Spinal cord (tissue), 10 donors: ENCODE data around the gene PKP3. TPM values are rescaled to one million over a fixed set of nuclear protein-coding genes. Genes with fewer than 3 reads are reported as not detected.

Source experiments
- DNase-seq, 6 donors: peaks; one replicate each; pipeline versions ENCODE4 v3.0.0 to v3.0.0-alpha.2; 2013 to 2015; ENCODE audit warnings: low spot score in 6 of 6, low read depth in 4 of 6
- H3K27ac ChIP-seq: one replicate; pipeline ENCODE4 v1.5.1; 2013; ENCODE audit warnings: low read depth, low read length, control low read depth
- H3K27me3 ChIP-seq: one replicate; pipeline ENCODE4 v1.6.1; 2013; ENCODE audit warnings: low read length; ENCODE audit not compliant: control insufficient read depth, insufficient read depth
- H3K36me3 ChIP-seq: one replicate; pipeline ENCODE4 v1.6.1; 2013; ENCODE audit warnings: low read length; ENCODE audit not compliant: control insufficient read depth, insufficient read depth
- H3K4me1 ChIP-seq: one replicate; pipeline ENCODE4 v1.6.1; 2013; ENCODE audit warnings: low read length; ENCODE audit not compliant: control insufficient read depth, insufficient read depth
- H3K4me3 ChIP-seq: one replicate; pipeline ENCODE4 v1.5.1; 2013; ENCODE audit warnings: low read depth, low read length, control low read depth
- H3K9me3 ChIP-seq: one replicate; pipeline ENCODE4 v1.6.1; 2013; ENCODE audit warnings: low read length; ENCODE audit not compliant: control insufficient read depth, insufficient read depth
- WGBS: methylation state at CpG from one replicate; pipeline ENCODE4 v1.1.5; 2013; ENCODE audit warnings: missing lambda C conversion rate; ENCODE audit not compliant: insufficient coverage; 5-methylcytosine and 5-hydroxymethylcytosine counted together
- polyA plus RNA-seq, 2 donors: library from polyadenylated mRNA; unstranded; fragments of 120-200 nt; gene quantifications; one replicate each; pipeline ENCODE4 v1.2.1, GENCODE V29; 2013; ENCODE audit not compliant: insufficient read length in 2 of 2
- total RNA-seq, 2 donors: library from RNA; depleted of rRNA in 1 of 2; stranded (reverse); fragments of 120-200 nt in 1 of 2; fragments of >200 nt in 1 of 2; gene quantifications; one replicate each; pipeline versions ENCODE4 v1.2.3 to v1.2.4, GENCODE V29; 2013 to 2014
- donor health status: healthy.

PKP3 gene
- total and polyA plus RNA-seq, 4 donors = 0.61 to 1.3 (median 0.73) TPM

- peaks cover 51% of the 10 kb centered on the region for H3K27me3 ChIP-seq
- H3K4me3 ChIP-seq = peak overlapping the region; percentile 18
- no peaks in the 10 kb centered on the region for H3K36me3 ChIP-seq
- H3K9me3 ChIP-seq = no peaks in the 10 kb centered on the region
- no peak overlapping the region for H3K27ac ChIP-seq
- DNase-seq = no peak
- WGBS = under 1% methylated on average over 97 of the region's 97 CpGs
- peaks cover 16% of the 10 kb centered on the region for H3K4me1 ChIP-seq
These were observed 23.0 kb downstream of the PKP3 start for GRCh38 chr11:416757-417621.

DNA sequence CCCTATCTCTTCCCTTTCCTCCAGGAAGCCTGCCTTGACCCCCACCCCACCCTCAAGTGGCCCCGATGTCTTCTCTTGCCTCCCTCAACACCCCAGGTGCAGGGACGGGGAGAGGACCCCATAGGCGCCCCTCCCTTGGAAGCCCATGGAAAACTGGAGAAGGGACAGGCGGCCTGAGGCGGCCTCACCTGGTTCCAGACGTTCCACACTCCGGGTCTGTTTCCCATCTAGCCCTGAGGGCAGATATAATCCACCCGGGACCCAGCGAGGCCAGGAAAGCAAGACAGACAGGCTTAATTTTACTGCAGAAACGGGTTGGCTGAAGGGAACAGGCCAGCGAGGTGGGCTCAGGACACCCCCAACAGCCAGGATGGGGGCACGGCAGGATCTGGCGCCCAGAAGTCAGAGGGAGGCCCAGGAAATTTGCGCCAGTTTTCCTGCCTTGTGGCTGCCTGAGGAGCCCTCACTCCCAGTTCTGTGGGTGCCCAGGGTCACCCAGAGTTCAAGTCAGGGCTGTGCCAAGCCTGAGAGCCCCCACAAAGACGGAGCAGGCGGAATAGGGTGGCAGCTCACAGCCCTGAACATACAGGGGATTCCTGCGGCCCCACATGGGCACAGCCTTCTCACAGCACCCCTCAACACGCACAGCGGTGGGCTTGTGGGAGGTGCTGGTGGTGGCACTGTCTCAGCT lies 23.8 kb downstream of the PKP3 start:
- DNase-seq = no peak
- Histone ChIP-seq H3K36me3 (no peaks in the 10 kb centered on the region), H3K9me3 (no peaks in the 10 kb centered on the region), H3K4me1 (peaks cover 16% of the 10 kb centered on the region), H3K27ac (no peak overlapping the region), H3K4me3 (no peak overlapping the region), H3K27me3 (peaks cover 51% of the 10 kb centered on the region)
- 54% methylated on average over 18 of the region's 19 CpGs for WGBS

DNA sequence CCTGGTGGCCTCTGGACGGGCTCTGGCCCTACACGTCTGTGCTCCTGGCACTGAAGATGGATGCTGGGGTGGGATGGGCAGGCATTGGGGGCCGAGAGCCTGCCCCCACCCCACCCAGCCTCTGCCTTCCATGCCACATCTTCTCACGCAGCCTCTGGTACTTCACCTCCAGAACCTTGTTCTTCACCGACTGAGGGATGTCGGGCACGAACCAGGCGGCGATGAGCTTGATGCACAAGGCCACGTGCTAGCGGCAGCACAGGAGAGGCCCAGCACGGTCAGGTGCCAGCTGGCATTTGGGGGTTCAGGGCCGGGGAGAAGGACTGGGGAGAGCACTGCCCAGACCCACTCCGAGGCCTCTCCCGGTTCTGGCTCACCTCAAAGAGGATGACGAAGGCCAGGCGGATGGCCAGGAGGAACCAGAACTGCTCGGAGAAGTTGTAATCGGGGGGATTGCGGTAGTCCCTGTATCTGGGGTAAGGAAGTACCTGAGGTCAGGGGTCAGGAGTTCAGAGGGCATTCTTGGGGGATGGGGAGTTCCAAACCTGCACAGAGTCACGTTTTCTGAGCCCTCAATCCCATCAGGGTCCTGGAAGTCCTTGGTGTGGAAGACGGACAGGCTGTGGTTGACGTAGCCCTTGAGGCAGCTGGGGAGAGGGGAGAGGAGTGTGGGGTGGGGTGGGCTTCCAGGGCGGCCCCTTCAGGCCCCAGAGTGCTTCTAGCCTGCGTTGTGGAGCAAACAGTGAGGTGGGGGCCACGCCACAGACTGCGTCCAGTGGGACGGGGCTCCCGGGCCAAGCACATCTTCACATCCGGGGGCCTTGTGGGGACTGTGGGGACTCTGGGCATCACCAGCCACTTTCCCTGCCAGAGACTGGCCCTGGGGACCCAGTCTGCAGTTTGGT lies 24.6 kb downstream of the PKP3 start:
- Histone ChIP-seq H3K27ac (no peak overlapping the region), H3K4me3 (no peak overlapping the region), H3K27me3 (peaks cover 51% of the 10 kb centered on the region), H3K9me3 (no peaks in the 10 kb centered on the region), H3K36me3 (no peaks in the 10 kb centered on the region), H3K4me1 (peaks cover 16% of the 10 kb centered on the region)
- WGBS = 84% methylated on average over 27 of the region's 30 CpGs
- no peak for DNase-seq

- WGBS = 80% methylated on average over 20 of the region's 20 CpGs
- no peak overlapping the region for H3K4me3 ChIP-seq
- no peak overlapping the region for H3K27ac ChIP-seq
- no peak for DNase-seq
- peaks cover 54% of the 10 kb centered on the region for H3K27me3 ChIP-seq
- no peaks in the 10 kb centered on the region for H3K9me3 ChIP-seq
- H3K4me1 ChIP-seq = peaks cover 16% of the 10 kb centered on the region
- no peaks in the 10 kb centered on the region for H3K36me3 ChIP-seq
These were observed 25.4 kb downstream of the PKP3 start for GRCh38 chr11:419248-420005.

DNA sequence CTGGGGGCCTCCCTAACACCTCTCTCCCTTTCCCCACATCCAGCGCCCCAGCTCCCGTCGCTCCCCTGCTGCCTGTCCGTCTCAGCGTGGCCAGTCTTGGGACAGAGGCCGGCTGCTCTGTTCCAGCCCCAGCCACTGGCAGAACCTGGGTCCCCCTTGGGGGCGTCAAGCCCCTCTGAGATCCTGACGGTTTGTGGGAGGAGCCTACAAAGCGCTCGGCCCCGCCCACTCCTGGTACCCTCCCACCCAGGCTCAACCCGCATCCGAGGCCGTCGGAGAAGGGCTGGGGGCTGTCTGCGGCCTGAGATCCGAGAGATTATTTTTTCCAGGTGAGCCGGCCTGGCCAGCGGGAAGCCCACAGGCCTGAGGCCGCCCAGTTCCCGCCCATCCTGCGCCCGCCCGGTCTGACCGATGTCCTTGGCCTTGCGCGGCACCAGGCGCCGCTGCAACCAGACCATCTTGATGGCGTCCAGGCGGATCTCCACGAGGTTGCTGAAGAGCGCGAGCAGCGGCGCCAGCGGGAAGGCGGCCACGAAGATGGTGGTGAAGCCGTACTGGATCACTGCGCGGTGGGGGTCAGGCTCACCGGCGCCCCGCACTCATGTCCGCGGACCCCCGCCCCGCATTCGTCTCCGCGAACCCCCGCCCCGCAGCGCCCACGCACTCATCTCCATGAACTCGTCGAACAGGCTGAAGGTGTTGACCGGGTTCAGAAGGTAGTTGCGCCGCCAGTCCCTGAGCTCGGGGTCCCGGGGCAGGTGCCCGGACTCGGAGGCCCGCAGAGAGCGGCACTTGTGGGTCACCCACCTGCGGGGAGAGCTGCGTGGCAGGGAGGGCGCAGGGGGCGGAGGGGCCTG lies 26.3 kb downstream of the PKP3 start:
- no peak overlapping the region for H3K4me3 ChIP-seq
- 45% methylated on average over 71 of the region's 71 CpGs for WGBS
- peaks cover 51% of the 10 kb centered on the region for H3K27me3 ChIP-seq

GRCh38 chr11:420911-421321 lies 26.9 kb downstream of the PKP3 start:
- Histone ChIP-seq H3K36me3 (no peaks in the 10 kb centered on the region), H3K27ac (no peak overlapping the region), H3K4me3 (no peak overlapping the region), H3K27me3 (peaks cover 46% of the 10 kb centered on the region), H3K9me3 (no peaks in the 10 kb centered on the region), H3K4me1 (peaks cover 12% of the 10 kb centered on the region)
- no peak for DNase-seq
- 85% methylated on average over 21 of the region's 21 CpGs for WGBS

More for the DNA sequence above, 26.3 kb downstream of the PKP3 start:
- Histone ChIP-seq H3K27ac (no peak overlapping the region), H3K4me1 (peaks cover 16% of the 10 kb centered on the region), H3K9me3 (no peaks in the 10 kb centered on the region), H3K36me3 (no peaks in the 10 kb centered on the region)
- DNase-seq = no peak

GRCh38 chr11:422249-422656 lies 28.2 kb downstream of the PKP3 start:
- Histone ChIP-seq H3K36me3 (no peaks in the 10 kb centered on the region), H3K27me3 (peaks cover 45% of the 10 kb centered on the region), H3K4me3 (no peak overlapping the region), H3K27ac (no peak overlapping the region), H3K4me1 (peaks cover 3% of the 10 kb centered on the region), H3K9me3 (no peaks in the 10 kb centered on the region)
- 72% methylated on average over 10 of the region's 10 CpGs for WGBS
- DNase-seq = no peak

DNA sequence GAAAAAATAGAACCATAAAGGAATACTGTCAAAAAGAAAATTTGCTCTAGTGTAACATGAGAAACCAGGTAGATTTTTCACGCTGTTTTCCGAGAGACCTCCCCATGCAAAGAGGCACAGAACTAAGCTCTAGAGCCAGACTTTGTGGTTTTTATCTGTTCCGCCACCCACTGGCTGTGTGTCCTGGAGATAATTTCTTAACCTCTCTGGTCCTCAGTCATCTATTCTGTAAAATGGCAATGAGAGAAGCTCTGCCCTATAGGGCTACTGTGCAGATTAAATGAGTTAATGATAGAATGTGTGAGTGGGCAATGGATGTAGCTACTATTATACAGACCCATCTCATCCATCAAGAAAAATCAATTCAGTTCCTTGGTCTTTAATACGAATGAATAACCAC lies 30.2 kb downstream of the PKP3 start:
- Histone ChIP-seq H3K4me3 (no peak overlapping the region), H3K9me3 (no peaks in the 10 kb centered on the region), H3K36me3 (no peaks in the 10 kb centered on the region), H3K4me1 (peaks cover 3% of the 10 kb centered on the region), H3K27me3 (peaks cover 29% of the 10 kb centered on the region), H3K27ac (no peak overlapping the region)
- DNase-seq = no peak
- 100% methylated on average over 2 of the region's 4 CpGs for WGBS
